CD14-positive monocyte (primary cell): ENCODE data around the gene ZNF184. TPM values are rescaled to one million over a fixed set of nuclear protein-coding genes. Genes with fewer than 3 reads are reported as not detected.

Experiments
- DNase-seq, 3 donors: peaks; one replicate each; pipeline ENCODE4 v3.0.0-alpha.2; 2011 to 2022
- H2AFZ ChIP-seq: 2 replicates; pipeline ENCODE4 v1.6.0; 2012; ENCODE audit warnings: mild to moderate bottlenecking, low read depth, low read length, inconsistent platforms; ENCODE audit not compliant: insufficient read depth, poor library complexity, severe bottlenecking
- H3K27ac ChIP-seq, 2 donors: 1 replicate in 1 of 2; 2 replicates in 1 of 2; pipeline ENCODE4 v1.5.1; 2012 to 2013; ENCODE audit warnings: low read length in 2 of 2, control low read depth in 1 of 2, inconsistent platforms in 1 of 2, low read depth in 1 of 2, mild to moderate bottlenecking in 1 of 2
- H3K27me3 ChIP-seq, 2 donors: one replicate each; pipeline versions ENCODE4 v1.6.0 to v1.6.1; 2011 to 2013; ENCODE audit warnings: low read length in 2 of 2; ENCODE audit not compliant: control insufficient read depth in 2 of 2, insufficient read depth in 2 of 2
- H3K36me3 ChIP-seq, 2 donors: replicated peaks in 1 of 2; 1 replicate in 1 of 2; 2 replicates in 1 of 2; pipeline versions ENCODE4 v1.5.1 to v1.6.1; 2012 to 2013; ENCODE audit warnings: low read length in 2 of 2, control low read depth in 1 of 2, inconsistent platforms in 1 of 2, mild to moderate bottlenecking in 1 of 2; ENCODE audit not compliant: insufficient read depth in 2 of 2, control insufficient read depth in 1 of 2
- H3K4me1 ChIP-seq, 2 donors: 1 replicate in 1 of 2; 2 replicates in 1 of 2; pipeline versions ENCODE4 v1.5.1 to v1.6.1; 2012 to 2013; ENCODE audit warnings: low read length in 2 of 2, control low read depth in 1 of 2, inconsistent platforms in 1 of 2, mild to moderate bottlenecking in 1 of 2, moderate library complexity in 1 of 2; ENCODE audit not compliant: insufficient read depth in 2 of 2, control insufficient read depth in 1 of 2
- H3K4me2 ChIP-seq: replicated peaks from 2 replicates; pipeline ENCODE3; 2012; ENCODE audit warnings: low read length, moderate library complexity, mild to moderate bottlenecking; ENCODE audit not compliant: poor library complexity, severe bottlenecking; ENCODE audit errors: extremely low read depth
- H3K4me3 ChIP-seq, 3 experiments: fragments of 200-600 bp in 1 of 3; sonication (generic) in 1 of 3; replicated peaks in 1 of 3; 1 replicate in 2 of 3; 2 replicates in 1 of 3; pipeline ENCODE4 v1.5.1; 2011 to 2013; ENCODE audit warnings: low read length in 3 of 3, mild to moderate bottlenecking in 3 of 3, control low read depth in 2 of 3, low read depth in 2 of 3, inconsistent platforms in 1 of 3, moderate library complexity in 1 of 3
- H3K79me2 ChIP-seq: 2 replicates; pipeline ENCODE4 v1.6.0; 2012; ENCODE audit warnings: mild to moderate bottlenecking, control low read depth, inconsistent platforms, low read length, moderate library complexity; ENCODE audit not compliant: insufficient read depth
- H3K9ac ChIP-seq: 2 replicates; pipeline ENCODE4 v1.6.0; 2017; ENCODE audit warnings: low read length, mild to moderate bottlenecking; ENCODE audit not compliant: insufficient read depth, poor library complexity, severe bottlenecking
- H3K9me3 ChIP-seq, 2 donors: replicated peaks in 1 of 2; 1 replicate in 1 of 2; 2 replicates in 1 of 2; pipeline versions ENCODE4 v1.5.1 to v1.6.1; 2012 to 2013; ENCODE audit warnings: low read length in 2 of 2, control low read depth in 1 of 2; ENCODE audit not compliant: control insufficient read depth in 1 of 2, insufficient read depth in 1 of 2
- H4K20me1 ChIP-seq: 2 replicates; pipeline ENCODE4 v1.6.0; 2012; ENCODE audit warnings: mild to moderate bottlenecking, low read length, control low read depth, moderate library complexity; ENCODE audit not compliant: insufficient read depth
- H3K27ac Mint-ChIP-seq, 7 donors: one replicate each; pipeline ENCODE4 v1.8.0; 2020; ENCODE audit warnings: mild to moderate bottlenecking in 7 of 7, mixed read lengths in 7 of 7, moderate library complexity in 6 of 7, inconsistent platforms in 2 of 7
- H3K27me3 Mint-ChIP-seq, 3 donors: one replicate each; pipeline ENCODE4 v1.8.0; 2021 to 2022; ENCODE audit warnings: low read depth in 3 of 3, mild to moderate bottlenecking in 3 of 3, mixed read lengths in 3 of 3, moderate library complexity in 3 of 3, inconsistent platforms in 1 of 3
- H3K36me3 Mint-ChIP-seq, 2 donors: one replicate each; pipeline ENCODE4 v1.8.0; 2020; ENCODE audit warnings: mixed read lengths in 2 of 2, inconsistent platforms in 1 of 2, mild to moderate bottlenecking in 1 of 2
- H3K4me1 Mint-ChIP-seq: one replicate; pipeline ENCODE4 v1.8.0; 2020; ENCODE audit warnings: mild to moderate bottlenecking, mixed read lengths
- H3K4me3 Mint-ChIP-seq, 2 donors: one replicate each; pipeline ENCODE4 v1.8.0; 2020; ENCODE audit warnings: mild to moderate bottlenecking in 2 of 2, mixed read lengths in 2 of 2, moderate library complexity in 1 of 2
- H3K9me3 Mint-ChIP-seq, 7 donors: one replicate each; pipeline ENCODE4 v1.8.0; 2020 to 2022; ENCODE audit warnings: mixed read lengths in 7 of 7, mild to moderate bottlenecking in 6 of 7, moderate library complexity in 6 of 7, inconsistent platforms in 2 of 7
- CTCF ChIP-seq: fragments of 200-600 bp; IDR thresholded peaks from one replicate; pipeline ENCODE4 v1.8.0; 2022; ENCODE audit warnings: antibody characterized with exemption, mild to moderate bottlenecking
- WGBS: methylation state at CpG from one replicate; pipeline ENCODE4 v1.1.5; 2013; ENCODE audit warnings: missing lambda C conversion rate; ENCODE audit not compliant: insufficient coverage; 5-methylcytosine and 5-hydroxymethylcytosine counted together
- intact Hi-C, 2 donors: fragments of 100-400 bp; cut with micrococcal nuclease; formaldehyde crosslinking; loops; one replicate each; pipeline versions ENCODE4 v1.15.0 to v1.15.1; 2023
- polyA plus RNA-seq, 3 donors: library from polyadenylated mRNA; depleted of rRNA in 1 of 3; unstranded in 2 of 3; stranded (reverse) in 1 of 3; fragments of 300-500 nt in 2 of 3; fragments of >200 nt in 1 of 3; fragmentation: Illumina TruSeq in 2 of 3; gene quantifications; 1 replicate in 2 of 3; 2 replicates in 1 of 3; pipeline ENCODE4 v1.2.3, GENCODE V29; 2012 to 2021

The ZNF184 gene
- polyA plus RNA-seq, 3 donors = 1.00 to 1.5 (median 1.5) TPM

DNA sequence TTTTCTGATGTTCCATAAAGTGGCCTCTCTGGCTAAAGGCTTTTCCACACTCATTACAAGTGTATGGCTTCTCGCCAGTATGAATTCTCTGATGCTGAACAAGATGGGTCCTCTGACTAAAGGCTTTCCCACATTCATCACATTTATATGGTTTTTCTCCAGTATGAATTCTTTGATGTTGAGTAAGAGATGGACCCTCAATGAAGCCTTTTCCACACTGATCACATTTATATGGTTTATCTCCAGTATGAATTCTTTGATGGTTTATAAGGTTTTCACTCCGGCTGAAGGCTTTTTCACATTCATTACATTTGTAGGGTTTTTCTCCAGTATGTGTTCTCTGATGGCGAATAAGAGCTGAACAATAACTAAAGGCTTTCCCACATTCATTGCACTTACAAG lies 20.4 kb downstream of the ZNF184 start:
- H3K4me3 Mint-ChIP-seq = no peak overlapping the region
- Histone ChIP-seq H3K79me2 (no peaks in the 10 kb centered on the region), H3K27ac (no peak overlapping the region), H2AFZ (no peak overlapping the region), H3K4me2 (no peak overlapping the region), H3K27me3 (no peaks in the 10 kb centered on the region), H3K9me3 (peaks cover 38 to 100% of the 10 kb centered on the region in 2 donors), H3K4me3 (peak overlapping the region in 1 of 3 experiments; percentile 8), H3K9ac (no peak overlapping the region), H3K36me3 (peaks cover 54 to 77% of the 10 kb centered on the region in 2 donors), H3K4me1 (no peaks in the 10 kb centered on the region), H4K20me1 (no peaks in the 10 kb centered on the region)
- no peak for TF ChIP-seq CTCF
- no peaks in the 10 kb centered on the region for H3K27me3 Mint-ChIP-seq
- no peaks in the 10 kb centered on the region for H3K4me1 Mint-ChIP-seq
- DNase-seq = no peak
- WGBS = no CpG with 5 or more reads among the region's 3 CpGs
- intact Hi-C loops = no loop called here
- peaks cover 61 to 97% (median 94%) of the 10 kb centered on the region in 7 donors for H3K9me3 Mint-ChIP-seq
- peaks cover 59 to 62% of the 10 kb centered on the region in 2 donors for H3K36me3 Mint-ChIP-seq
- no peak overlapping the region for H3K27ac Mint-ChIP-seq

- H3K36me3 Mint-ChIP-seq = peaks cover 52 to 55% of the 10 kb centered on the region in 2 donors
- H3K27ac ChIP-seq = no peak overlapping the region
- H3K4me3 Mint-ChIP-seq = no peak overlapping the region
- H3K27me3 ChIP-seq = no peaks in the 10 kb centered on the region
- no peaks in the 10 kb centered on the region for H3K79me2 ChIP-seq
- intact Hi-C loops = no loop called here
- DNase-seq = no peak
- H3K9me3 ChIP-seq = peaks cover 44 to 100% of the 10 kb centered on the region in 2 donors
- peak overlapping the region in 1 of 3 experiments; percentile 8 for H3K4me3 ChIP-seq
- H3K9me3 Mint-ChIP-seq = peaks cover 62 to 97% (median 95%) of the 10 kb centered on the region in 7 donors
- WGBS = no CpG with 5 or more reads among the region's 9 CpGs
- no peaks in the 10 kb centered on the region for H3K4me1 Mint-ChIP-seq
- H4K20me1 ChIP-seq = no peaks in the 10 kb centered on the region
- H3K4me1 ChIP-seq = no peaks in the 10 kb centered on the region
- no peak overlapping the region for H3K27ac Mint-ChIP-seq
- H2AFZ ChIP-seq = no peak overlapping the region
- peaks cover 48 to 70% of the 10 kb centered on the region in 2 donors for H3K36me3 ChIP-seq
- no peak overlapping the region for H3K9ac ChIP-seq
- no peak overlapping the region for H3K4me2 ChIP-seq
- no peaks in the 10 kb centered on the region for H3K27me3 Mint-ChIP-seq
- TF ChIP-seq CTCF = no peak
These were observed 21.1 kb downstream of the ZNF184 start for GRCh38 chr6:27451660-27452390.
